ENCODE results near the gene SOST. TPM values are rescaled to one million over a fixed set of nuclear protein-coding genes. Genes with fewer than 3 reads are reported as not detected.

The SOST gene
- polyA plus RNA-seq, 1 of the 3 experiments (the other 2 are of a cell fraction): not detected

DNA sequence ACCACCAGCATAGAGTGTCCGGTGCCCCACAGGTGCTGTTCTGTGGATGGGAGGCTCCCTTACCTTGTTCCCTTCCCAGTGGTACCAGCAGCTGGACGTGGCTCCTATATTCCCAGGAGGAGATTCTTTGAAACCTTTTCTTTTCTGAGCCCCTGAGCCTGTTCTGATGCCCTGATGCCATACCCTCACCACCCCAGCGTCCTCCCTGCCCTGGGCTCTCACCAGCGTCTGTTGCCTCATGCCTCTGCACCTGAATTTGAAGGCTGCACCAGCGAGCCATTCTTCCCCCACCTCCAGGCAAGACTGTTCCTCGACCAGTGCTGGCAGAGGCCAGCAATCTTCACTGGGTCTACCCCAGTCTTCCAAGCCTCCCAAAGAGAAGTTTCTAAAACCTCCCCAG is 505 bp downstream of the SOST start:
- Histone ChIP-seq H2AFZ (ENCODE audit: low read depth) (no peak overlapping the region), H3K9me3 (no peaks in the 10 kb centered on the region), H3K4me2 (no peak overlapping the region), H3K79me2 (ENCODE audit: insufficient read depth) (no peaks in the 10 kb centered on the region), H3K27me3 (ENCODE audit: insufficient read depth) (no peaks in the 10 kb centered on the region), H3F3A (replicated peaks; ENCODE audit: insufficient read depth) (peaks cover 4% of the 10 kb centered on the region), H3K9ac (no peak overlapping the region), H3K9me2 (no peaks in the 10 kb centered on the region), H4K20me1 (ENCODE audit: insufficient read depth) (no peaks in the 10 kb centered on the region), H3K27ac (ENCODE audit: low read depth in 2 of 2, low read length in 1 of 2) (no peak overlapping the region), H3K4me1 (ENCODE audit: control insufficient read depth in 1 of 2, insufficient read depth in 2 of 2, low read depth in 1 of 2, low read length in 1 of 2) (peaks cover 0 to 6% of the 10 kb centered on the region in 2 experiments; a peak in 1 of 4 replicates), H3K36me3 (replicated peaks in 1 of 2; ENCODE audit: control insufficient read depth in 1 of 2, insufficient read depth in 2 of 2, low read length in 1 of 2) (no peaks in the 10 kb centered on the region), H3K4me3 (ENCODE audit: low read depth in 2 of 2, low read length in 1 of 2) (no peak overlapping the region)
- ChIA-PET CTCF (interaction anchor here (1.2 to 7.9 kb wide), 4 partner anchors 9 to 181 kb away, joined by 4 to 97 read pairs (median 14); no protein-coding TSS in a partner anchor), POLR2A (no interaction called here)
- 78% methylated on average over 6 of the region's 6 CpGs for WGBS (ENCODE audit: low lambda C conversion rate)
- TF ChIP-seq RCOR1 (IDR thresholded peaks at IDR 0.05; ENCODE audit: low read length): no peak
- TF ChIP-seq RFX5 (IDR thresholded peaks at IDR 0.05; ENCODE audit: low read length): no peak
- no peak for TF ChIP-seq SIN3A (IDR thresholded peaks at IDR 0.05; ENCODE audit: borderline replicate concordance, low read depth, low read length)
- TF ChIP-seq, protein P1, sequence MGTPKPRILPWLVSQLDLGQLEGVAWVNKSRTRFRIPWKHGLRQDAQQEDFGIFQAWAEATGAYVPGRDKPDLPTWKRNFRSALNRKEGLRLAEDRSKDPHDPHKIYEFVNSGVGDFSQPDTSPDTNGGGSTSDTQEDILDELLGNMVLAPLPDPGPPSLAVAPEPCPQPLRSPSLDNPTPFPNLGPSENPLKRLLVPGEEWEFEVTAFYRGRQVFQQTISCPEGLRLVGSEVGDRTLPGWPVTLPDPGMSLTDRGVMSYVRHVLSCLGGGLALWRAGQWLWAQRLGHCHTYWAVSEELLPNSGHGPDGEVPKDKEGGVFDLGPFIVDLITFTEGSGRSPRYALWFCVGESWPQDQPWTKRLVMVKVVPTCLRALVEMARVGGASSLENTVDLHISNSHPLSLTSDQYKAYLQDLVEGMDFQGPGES (IDR thresholded peaks at IDR 0.05; ENCODE audit: low read depth, low read length): no peak
- TF ChIP-seq, protein P2, sequence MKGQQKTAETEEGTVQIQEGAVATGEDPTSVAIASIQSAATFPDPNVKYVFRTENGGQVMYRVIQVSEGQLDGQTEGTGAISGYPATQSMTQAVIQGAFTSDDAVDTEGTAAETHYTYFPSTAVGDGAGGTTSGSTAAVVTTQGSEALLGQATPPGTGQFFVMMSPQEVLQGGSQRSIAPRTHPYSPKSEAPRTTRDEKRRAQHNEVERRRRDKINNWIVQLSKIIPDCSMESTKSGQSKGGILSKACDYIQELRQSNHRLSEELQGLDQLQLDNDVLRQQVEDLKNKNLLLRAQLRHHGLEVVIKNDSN (IDR thresholded peaks at IDR 0.05; ENCODE audit: borderline replicate concordance, low read depth): no peak
- no peak for TF ChIP-seq CHD2 (IDR thresholded peaks at IDR 0.05; ENCODE audit: low read length, partially characterized antibody)
- TF ChIP-seq MEF2A (IDR thresholded peaks at IDR 0.05; ENCODE audit: borderline replicate concordance, low read depth): no peak
- DNase-seq: no peak

DNA sequence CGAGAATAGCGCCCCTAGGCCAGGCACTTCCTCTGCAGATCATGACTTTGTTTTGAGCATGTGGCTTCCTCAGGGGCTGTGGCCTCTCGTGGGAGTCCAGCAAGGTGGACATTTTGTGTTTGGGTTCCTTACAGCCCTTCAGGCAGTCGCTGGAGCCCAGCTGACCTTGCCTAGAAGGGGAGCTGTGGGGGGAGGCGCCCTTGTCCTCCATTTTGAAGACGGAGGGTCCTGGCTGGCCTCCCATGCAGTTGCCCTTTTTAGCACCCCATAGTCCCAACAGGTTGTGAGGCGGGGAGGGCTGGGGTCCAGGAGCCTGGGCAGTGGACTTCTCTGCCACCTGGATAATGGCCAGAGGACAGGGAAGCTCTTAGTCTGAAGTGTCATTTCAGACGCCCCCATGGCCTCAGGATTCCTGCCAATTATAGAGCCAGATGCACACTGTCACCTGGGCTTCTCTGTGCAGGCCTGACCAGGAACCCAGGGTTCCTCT is 1.4 kb downstream of the SOST start:
- no peaks in the 10 kb centered on the region for H3K9me2 ChIP-seq
- DNase-seq: no peak
- H4K20me1 ChIP-seq (ENCODE audit: insufficient read depth): no peaks in the 10 kb centered on the region
- no peak overlapping the region for H3K4me2 ChIP-seq
- ChIA-PET POLR2A (no interaction called here), CTCF (interaction anchor here (1.2 to 7.9 kb wide), 4 partner anchors 10 to 180 kb away, joined by 4 to 97 read pairs (median 14); no protein-coding TSS in a partner anchor)
- H3K27me3 ChIP-seq (ENCODE audit: insufficient read depth): no peaks in the 10 kb centered on the region
- H3K79me2 ChIP-seq (ENCODE audit: insufficient read depth): no peaks in the 10 kb centered on the region
- H3K4me1 ChIP-seq (ENCODE audit: control insufficient read depth in 1 of 2, insufficient read depth in 2 of 2, low read depth in 1 of 2, low read length in 1 of 2): peaks cover 0 to 6% of the 10 kb centered on the region in 2 experiments; a peak in 1 of 4 replicates
- no peak overlapping the region for H3K27ac ChIP-seq (ENCODE audit: low read depth in 2 of 2, low read length in 1 of 2)
- WGBS (ENCODE audit: low lambda C conversion rate): 84% methylated on average over 7 of the region's 8 CpGs
- H2AFZ ChIP-seq (ENCODE audit: low read depth): no peak overlapping the region
- H3K9me3 ChIP-seq: no peaks in the 10 kb centered on the region
- H3K9ac ChIP-seq: no peak overlapping the region
- no peaks in the 10 kb centered on the region for H3F3A ChIP-seq (replicated peaks; ENCODE audit: insufficient read depth)
- H3K36me3 ChIP-seq (replicated peaks in 1 of 2; ENCODE audit: control insufficient read depth in 1 of 2, insufficient read depth in 2 of 2, low read length in 1 of 2): no peaks in the 10 kb centered on the region
- H3K4me3 ChIP-seq (ENCODE audit: low read depth in 2 of 2, low read length in 1 of 2): no peak overlapping the region
- no peak for TF ChIP-seq CHD2 (IDR thresholded peaks at IDR 0.05; ENCODE audit: low read length, partially characterized antibody)
- TF ChIP-seq, protein P3, sequence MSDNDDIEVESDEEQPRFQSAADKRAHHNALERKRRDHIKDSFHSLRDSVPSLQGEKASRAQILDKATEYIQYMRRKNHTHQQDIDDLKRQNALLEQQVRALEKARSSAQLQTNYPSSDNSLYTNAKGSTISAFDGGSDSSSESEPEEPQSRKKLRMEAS (IDR thresholded peaks at IDR 0.05; ENCODE audit: low read depth): no peak
- TF ChIP-seq TCF12 (IDR thresholded peaks at IDR 0.05): no peak
- TF ChIP-seq SIN3A (IDR thresholded peaks at IDR 0.05; ENCODE audit: borderline replicate concordance, low read depth, low read length): no peak
- TF ChIP-seq FOXJ3 (CRISPR knock-in tag; IDR thresholded peaks at IDR 0.05): no peak
- TF ChIP-seq MEF2A (IDR thresholded peaks at IDR 0.05; ENCODE audit: borderline replicate concordance, low read depth): no peak
- no peak for TF ChIP-seq SMC3 (IDR thresholded peaks at IDR 0.05; ENCODE audit: low read depth, low read length)
- no peak for TF ChIP-seq YY1 (IDR thresholded peaks at IDR 0.05; ENCODE audit: low read depth)
- TF ChIP-seq TEAD4 (IDR thresholded peaks at IDR 0.05; ENCODE audit: borderline replicate concordance, insufficient read depth): no peak
- no peak for TF ChIP-seq EP300 (IDR thresholded peaks at IDR 0.05; ENCODE audit: borderline replicate concordance in 1 of 2, low read depth in 1 of 2, low read length in 1 of 2)
- TF ChIP-seq FOXM1 (IDR thresholded peaks at IDR 0.05; ENCODE audit: low read depth): no peak
- TF ChIP-seq TAF1 (IDR thresholded peaks at IDR 0.05; ENCODE audit: borderline replicate concordance, low read depth, low read length): no peak
- TF ChIP-seq RCOR1 (IDR thresholded peaks at IDR 0.05; ENCODE audit: low read length): no peak
- TF ChIP-seq JUND (IDR thresholded peaks at IDR 0.05): no peak
- TF ChIP-seq MXI1 (IDR thresholded peaks at IDR 0.05; ENCODE audit: low read depth, low read length): no peak
